HepG2 (cell line): Measurements from ENCODE around the gene DIAPH3. TPM values are rescaled to one million over a fixed set of nuclear protein-coding genes. Genes with fewer than 3 reads are reported as not detected.

Experiments
- ATAC-seq: fragments of 200-7000 bp; cut with Tn5 transposase; 3 replicates; pipeline ENCODE4 v1.9.1; 2020; ENCODE audit warnings: mild to moderate bottlenecking, moderate library complexity
- BruUV-seq: library from RNA; stranded (reverse); fragments of 400-500 nt; replicated peaks from 2 replicates; lab custom pipeline; 2021; lab: Mats Ljungman, UMichigan
- CTCF ChIA-PET: fragments of 300-600 bp; formaldehyde crosslinking; extraction: SDS; loops from one replicate; lab custom pipeline; 2021; ENCODE audit warnings: low total read pairs, inconsistent platforms, low intra/inter-chr PET ratio; lab: Yijun Ruan, JAX
- POLR2A ChIA-PET: fragments of 350-600 bp; sonication (Branson Sonifier 250); formaldehyde crosslinking; loops from one replicate; lab custom pipeline; 2020; ENCODE audit warnings: antibody characterized with exemption, inconsistent platforms; lab: Yijun Ruan, JAX
- DNase-seq: peaks from one replicate; pipeline ENCODE4 v3.0.0-alpha.2; 2015; ENCODE audit warnings: low spot score
- FAIRE-seq: peaks from 3 replicates; lab custom pipeline; 2011; peaks lifted over from hg19 to GRCh38; lab: Jason Lieb, UNC
- H2AFZ ChIP-seq: one replicate; pipeline ENCODE4 v1.6.1; 2011; ENCODE audit warnings: low read length, inconsistent platforms
- H3K27ac ChIP-seq: fragments of 300-600 bp; 3 replicates; pipeline ENCODE4 v1.8.0; 2011; ENCODE audit warnings: mixed run types, mild to moderate bottlenecking, mixed read lengths, low read length, inconsistent platforms; ENCODE audit not compliant: insufficient read depth; ENCODE audit errors: extremely low read length
- H3K27me3 ChIP-seq, 2 experiments: fragments of 200-600 bp in 1 of 2; 2 replicates in 1 of 2; 3 replicates in 1 of 2; pipeline versions ENCODE4 v1.6.0 to v1.8.0; 2011; ENCODE audit warnings: low read length in 2 of 2, mild to moderate bottlenecking in 2 of 2, moderate library complexity in 2 of 2, inconsistent platforms in 1 of 2; ENCODE audit not compliant: insufficient read depth in 2 of 2, control insufficient read depth in 1 of 2
- H3K36me3 ChIP-seq, 2 experiments: fragments of 200-600 bp in 1 of 2; replicated peaks in 1 of 2; 2 replicates in 1 of 2; 3 replicates in 1 of 2; pipeline versions ENCODE4 v1.5.1 to v1.8.0; 2011; ENCODE audit warnings: low read length in 2 of 2, inconsistent platforms in 1 of 2; ENCODE audit not compliant: insufficient read depth in 2 of 2, control insufficient read depth in 1 of 2
- H3K4me1 ChIP-seq: 2 replicates; pipeline ENCODE4 v1.5.1; 2012; ENCODE audit warnings: low read length, inconsistent platforms; ENCODE audit not compliant: insufficient read depth
- H3K4me2 ChIP-seq: 2 replicates; pipeline ENCODE4 v1.6.0; 2011; ENCODE audit warnings: low read depth, low read length, inconsistent platforms
- H3K4me3 ChIP-seq, 3 experiments: fragments of 200-600 bp in 1 of 3; sonication (generic), shearing (Covaris generic) in 1 of 3; replicated peaks in 1 of 3; 2 replicates each; pipeline ENCODE4 v1.5.1; 2011 to 2016; ENCODE audit warnings: low read length in 3 of 3, inconsistent platforms in 2 of 3, low read depth in 2 of 3, mild to moderate bottlenecking in 2 of 3, control low read depth in 1 of 3, mixed read lengths in 1 of 3; ENCODE audit not compliant: insufficient read depth in 1 of 3
- H3K79me2 ChIP-seq: one replicate; pipeline ENCODE4 v1.6.1; 2011; ENCODE audit warnings: low read length, inconsistent platforms; ENCODE audit not compliant: insufficient read depth
- H3K9ac ChIP-seq: 2 replicates; pipeline ENCODE4 v1.6.0; 2011; ENCODE audit warnings: mild to moderate bottlenecking, low read depth, low read length, inconsistent platforms; ENCODE audit not compliant: insufficient read depth
- H3K9me3 ChIP-seq: 2 replicates; pipeline ENCODE4 v1.5.1; 2012; ENCODE audit warnings: mild to moderate bottlenecking, low read length
- H4K20me1 ChIP-seq: 2 replicates; pipeline ENCODE4 v1.6.0; 2011; ENCODE audit warnings: inconsistent platforms, mild to moderate bottlenecking, low read length, moderate library complexity; ENCODE audit not compliant: insufficient read depth
- AKAP8 ChIP-seq: sonication (generic); formaldehyde crosslinking; IDR thresholded peaks from 2 replicates; pipeline ENCODE4 v1.5.1; 2020; ENCODE audit warnings: mild to moderate bottlenecking, missing genetic modification reagents
- ARHGAP35 ChIP-seq: sonication (generic); formaldehyde crosslinking; IDR thresholded peaks from 2 replicates; pipeline ENCODE4 v1.9.0; 2022; ENCODE audit warnings: mild to moderate bottlenecking, inconsistent platforms, moderate library complexity, missing genetic modification reagents, borderline replicate concordance
- DDIT3 ChIP-seq: sonication (generic); formaldehyde crosslinking; IDR thresholded peaks from 2 replicates; pipeline ENCODE4 v1.4.0; 2020; ENCODE audit warnings: mild to moderate bottlenecking, missing genetic modification reagents
- FOXK2 ChIP-seq: fragments of 450-650 bp; IDR thresholded peaks from 2 replicates; pipeline ENCODE4 v1.6.1; 2016
- HOXA5 ChIP-seq: sonication (generic); formaldehyde crosslinking; IDR thresholded peaks from 2 replicates; pipeline ENCODE4 v1.4.0; 2020; ENCODE audit warnings: missing genetic modification reagents
- IRF1 ChIP-seq: sonication (generic); formaldehyde crosslinking; IDR thresholded peaks from 2 replicates; pipeline ENCODE4 v1.4.0; 2020; ENCODE audit warnings: low read depth, mild to moderate bottlenecking, missing genetic modification reagents
- MEF2D ChIP-seq: sonication (generic); formaldehyde crosslinking; IDR thresholded peaks from 2 replicates; pipeline ENCODE4 v1.5.1; 2020; ENCODE audit warnings: mild to moderate bottlenecking, missing genetic modification reagents
- PAF1 ChIP-seq: IDR thresholded peaks from 2 replicates; pipeline ENCODE4 v1.6.1; 2016; ENCODE audit warnings: missing genetic modification reagents, missing compliant biosample characterization
- SAFB2 ChIP-seq: sonication (generic); formaldehyde crosslinking; IDR thresholded peaks from 2 replicates; pipeline ENCODE4 v1.5.1; 2020; ENCODE audit warnings: missing genetic modification reagents, low read depth, mild to moderate bottlenecking, borderline replicate concordance
- THAP7 ChIP-seq: sonication (generic); formaldehyde crosslinking; IDR thresholded peaks from 2 replicates; pipeline ENCODE4 v1.8.1; 2023; ENCODE audit warnings: mild to moderate bottlenecking, missing genetic modification reagents
- XBP1 ChIP-seq: sonication (generic); formaldehyde crosslinking; IDR thresholded peaks from 2 replicates; pipeline ENCODE4 v1.5.0; 2020; ENCODE audit warnings: missing genetic modification reagents
- ZNF263 ChIP-seq: sonication (generic); formaldehyde crosslinking; IDR thresholded peaks from 2 replicates; pipeline ENCODE4 v1.4.0; 2020; ENCODE audit warnings: missing genetic modification reagents
- ZNF629 ChIP-seq: sonication (generic); formaldehyde crosslinking; conservative IDR thresholded peaks from 2 replicates; pipeline ENCODE4 v1.5.0; 2020; ENCODE audit warnings: missing genetic modification reagents
- ZNF660 ChIP-seq: sonication (generic); formaldehyde crosslinking; IDR thresholded peaks from 2 replicates; pipeline ENCODE4 v1.5.1; 2020; ENCODE audit warnings: mild to moderate bottlenecking, low read depth, missing genetic modification reagents, borderline replicate concordance
- ZNF746 ChIP-seq: sonication (generic); formaldehyde crosslinking; IDR thresholded peaks from 2 replicates; pipeline ENCODE4 v1.8.0; 2022; ENCODE audit warnings: mild to moderate bottlenecking, missing genetic modification reagents
- ZNF773 ChIP-seq: sonication (generic); formaldehyde crosslinking; IDR thresholded peaks from 2 replicates; pipeline ENCODE4 v1.4.0; 2020; ENCODE audit warnings: missing genetic modification reagents, borderline replicate concordance
- WGBS: methylation state at CpG from one replicate; pipeline ENCODE4 v1.1.6; 2017; ENCODE audit warnings: low lambda C conversion rate; 5-methylcytosine and 5-hydroxymethylcytosine counted together
- in situ Hi-C: cut with HindIII; loops from 2 replicates; pipeline ENCODE4 v1.10.0; 2017; ENCODE audit warnings: low pct_unique_long_range_greater_than_20kb; ENCODE audit not compliant: extremely low pct_ligation_motif_present
- intact Hi-C: fragments of 100-400 bp; cut with micrococcal nuclease; formaldehyde crosslinking; loops from one replicate; pipeline ENCODE4 v1.10.0; 2022; ENCODE audit not compliant: unreplicated experiment
- polyA plus RNA-seq, 8 experiments: library from polyadenylated mRNA; depleted of rRNA in 3 of 8; stranded (reverse) in 7 of 8; unstranded in 1 of 8; fragments of >200 nt; fragmentation: Illumina TruSeq in 4 of 8; extraction: Trizol in 4 of 8; gene quantifications; 2 replicates each; pipeline versions ENCODE4 v1.2.1 to v1.2.3, GENCODE V29; 2011 to 2016; ENCODE audit warnings: low read depth in 4 of 8, missing spikeins in 1 of 8, mixed read lengths in 1 of 8; ENCODE audit not compliant: insufficient read depth in 1 of 8
- total RNA-seq, 5 experiments: library from RNA; depleted of rRNA; stranded (reverse); fragments of >200 nt; fragmentation: Illumina TruSeq; extraction: Trizol; gene quantifications; 2 replicates each; pipeline ENCODE4 v1.2.3, GENCODE V29; 2016; ENCODE audit warnings: low read depth in 1 of 5
- TF ChIP-seq, protein P1 (sequence below): sonication (generic); formaldehyde crosslinking; conservative IDR thresholded peaks from 2 replicates; pipeline ENCODE4 v1.4.0; 2020; ENCODE audit warnings: missing genetic modification reagents
- TF ChIP-seq, protein P2 (sequence below): sonication (generic); formaldehyde crosslinking; IDR thresholded peaks from 2 replicates; pipeline ENCODE4 v1.5.1; 2020; ENCODE audit warnings: missing genetic modification reagents, mild to moderate bottlenecking, borderline replicate concordance

The DIAPH3 gene
- total and polyA plus RNA-seq, 2 of the 13 experiments (the other 11 are each of a cell fraction or from before 2014, with no cell fraction given) = 4.0 to 9.3 TPM

GRCh38 chr13:59734393-59734792 is 429.3 kb downstream of the DIAPH3 start:
- BruUV-seq = no TSS peak
- no peak for TF ChIP-seq THAP7 (CRISPR knock-in tag)
- TF ChIP-seq, protein P1, sequence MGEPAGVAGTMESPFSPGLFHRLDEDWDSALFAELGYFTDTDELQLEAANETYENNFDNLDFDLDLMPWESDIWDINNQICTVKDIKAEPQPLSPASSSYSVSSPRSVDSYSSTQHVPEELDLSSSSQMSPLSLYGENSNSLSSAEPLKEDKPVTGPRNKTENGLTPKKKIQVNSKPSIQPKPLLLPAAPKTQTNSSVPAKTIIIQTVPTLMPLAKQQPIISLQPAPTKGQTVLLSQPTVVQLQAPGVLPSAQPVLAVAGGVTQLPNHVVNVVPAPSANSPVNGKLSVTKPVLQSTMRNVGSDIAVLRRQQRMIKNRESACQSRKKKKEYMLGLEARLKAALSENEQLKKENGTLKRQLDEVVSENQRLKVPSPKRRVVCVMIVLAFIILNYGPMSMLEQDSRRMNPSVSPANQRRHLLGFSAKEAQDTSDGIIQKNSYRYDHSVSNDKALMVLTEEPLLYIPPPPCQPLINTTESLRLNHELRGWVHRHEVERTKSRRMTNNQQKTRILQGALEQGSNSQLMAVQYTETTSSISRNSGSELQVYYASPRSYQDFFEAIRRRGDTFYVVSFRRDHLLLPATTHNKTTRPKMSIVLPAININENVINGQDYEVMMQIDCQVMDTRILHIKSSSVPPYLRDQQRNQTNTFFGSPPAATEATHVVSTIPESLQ (CRISPR knock-in tag) = no peak
- no peak for TF ChIP-seq ARHGAP35 (CRISPR knock-in tag)
- TF ChIP-seq XBP1 = no peak
- TF ChIP-seq MEF2D (CRISPR knock-in tag) = no peak
- TF ChIP-seq PAF1 (CRISPR knock-in tag) = no peak
- TF ChIP-seq ZNF773 (CRISPR knock-in tag) = no peak
- no peak for TF ChIP-seq DDIT3
- no peak for TF ChIP-seq ZNF263
- no peak for TF ChIP-seq FOXK2
- TF ChIP-seq, protein P2, sequence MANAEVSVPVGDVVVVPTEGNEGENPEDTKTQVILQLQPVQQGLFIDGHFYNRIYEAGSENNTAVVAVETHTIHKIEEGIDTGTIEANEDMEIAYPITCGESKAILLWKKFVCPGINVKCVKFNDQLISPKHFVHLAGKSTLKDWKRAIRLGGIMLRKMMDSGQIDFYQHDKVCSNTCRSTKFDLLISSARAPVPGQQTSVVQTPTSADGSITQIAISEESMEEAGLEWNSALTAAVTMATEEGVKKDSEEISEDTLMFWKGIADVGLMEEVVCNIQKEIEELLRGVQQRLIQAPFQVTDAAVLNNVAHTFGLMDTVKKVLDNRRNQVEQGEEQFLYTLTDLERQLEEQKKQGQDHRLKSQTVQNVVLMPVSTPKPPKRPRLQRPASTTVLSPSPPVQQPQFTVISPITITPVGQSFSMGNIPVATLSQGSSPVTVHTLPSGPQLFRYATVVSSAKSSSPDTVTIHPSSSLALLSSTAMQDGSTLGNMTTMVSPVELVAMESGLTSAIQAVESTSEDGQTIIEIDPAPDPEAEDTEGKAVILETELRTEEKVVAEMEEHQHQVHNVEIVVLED (CRISPR knock-in tag) = no peak
- TF ChIP-seq AKAP8 (CRISPR knock-in tag) = no peak
- no peak for TF ChIP-seq ZNF746 (CRISPR knock-in tag)
- no peak for TF ChIP-seq ZNF629 (CRISPR knock-in tag)
- no peak for TF ChIP-seq HOXA5 (CRISPR knock-in tag)
- no peak for TF ChIP-seq ZNF660 (CRISPR knock-in tag)
- no peak for TF ChIP-seq SAFB2
- TF ChIP-seq IRF1 (CRISPR knock-in tag) = no peak
- Histone ChIP-seq H4K20me1 (no peaks in the 10 kb centered on the region), H3K9ac (no peak overlapping the region), H3K4me3 (no peak overlapping the region), H3K36me3 (no peaks in the 10 kb centered on the region), H3K27me3 (no peaks in the 10 kb centered on the region), H3K79me2 (no peaks in the 10 kb centered on the region), H3K27ac (no peak overlapping the region), H2AFZ (no peak overlapping the region), H3K4me1 (no peaks in the 10 kb centered on the region), H3K9me3 (no peaks in the 10 kb centered on the region), H3K4me2 (no peak overlapping the region)
- intact Hi-C loops = no loop called here
- WGBS = 97% methylated on average over 6 of the region's 6 CpGs
- in situ Hi-C loops = no loop called here
- ATAC-seq (no peak), DNase-seq (no peak), FAIRE-seq (no peak)
- CTCF ChIA-PET = no interaction called here
- POLR2A ChIA-PET = no interaction called here
